Measurements from ENCODE around the gene LYPLA2.
"Not testable (repeated sequence)": the region's sequence is repeated elsewhere in the genome, so short reads cannot be mapped to it uniquely, and the experiment has no call there.

LYPLA2 gene

DNA sequence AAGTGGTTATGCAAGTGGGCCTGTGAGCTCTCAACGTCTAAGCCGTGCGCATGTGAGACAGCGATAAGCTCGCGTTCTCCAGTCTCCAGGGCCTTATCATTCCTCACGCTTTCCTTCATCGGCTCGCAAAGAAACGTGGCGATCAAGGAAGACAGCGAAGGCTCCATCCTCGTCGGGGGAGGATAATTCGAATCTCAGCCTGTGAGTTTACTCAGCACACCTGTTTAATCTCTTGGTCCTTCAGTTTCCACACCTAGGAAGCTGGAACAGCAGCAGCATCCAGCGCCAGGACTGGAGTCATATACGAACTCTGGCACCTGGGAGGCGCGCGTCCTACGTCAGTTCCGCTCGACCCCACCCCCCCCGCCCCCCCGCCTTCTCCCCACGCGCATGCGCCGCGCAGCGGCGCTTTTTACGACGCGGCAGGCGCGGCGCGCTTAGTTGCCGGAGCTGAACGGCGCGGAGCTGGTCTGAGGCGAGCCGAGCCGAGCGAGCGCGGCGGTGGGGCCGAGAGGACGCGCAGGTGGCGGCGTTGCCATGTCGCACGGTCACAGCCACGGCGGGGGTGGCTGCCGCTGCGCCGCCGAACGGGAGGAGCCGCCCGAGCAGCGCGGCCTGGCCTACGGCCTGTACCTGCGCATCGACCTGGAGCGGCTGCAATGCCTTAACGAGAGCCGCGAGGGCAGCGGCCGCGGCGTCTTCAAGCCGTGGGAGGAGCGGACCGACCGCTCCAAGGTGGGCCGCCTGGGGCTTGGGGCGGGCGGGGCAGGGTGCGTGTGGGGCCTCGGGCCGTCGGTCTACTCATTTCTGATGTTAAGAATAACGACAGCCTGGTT, 12.7 kb upstream of the LYPLA2 start, which contains the start of gene PITHD1:
Gene PITHD1 (plus strand): TSS at position 440 of the 836 bp plus-strand sequence. CDS start 98 bp downstream, at position 538.
- in situ Hi-C loops (cut with HindIII; ENCODE audit: low sequenced_read_pairs): no loop called here

DNA sequence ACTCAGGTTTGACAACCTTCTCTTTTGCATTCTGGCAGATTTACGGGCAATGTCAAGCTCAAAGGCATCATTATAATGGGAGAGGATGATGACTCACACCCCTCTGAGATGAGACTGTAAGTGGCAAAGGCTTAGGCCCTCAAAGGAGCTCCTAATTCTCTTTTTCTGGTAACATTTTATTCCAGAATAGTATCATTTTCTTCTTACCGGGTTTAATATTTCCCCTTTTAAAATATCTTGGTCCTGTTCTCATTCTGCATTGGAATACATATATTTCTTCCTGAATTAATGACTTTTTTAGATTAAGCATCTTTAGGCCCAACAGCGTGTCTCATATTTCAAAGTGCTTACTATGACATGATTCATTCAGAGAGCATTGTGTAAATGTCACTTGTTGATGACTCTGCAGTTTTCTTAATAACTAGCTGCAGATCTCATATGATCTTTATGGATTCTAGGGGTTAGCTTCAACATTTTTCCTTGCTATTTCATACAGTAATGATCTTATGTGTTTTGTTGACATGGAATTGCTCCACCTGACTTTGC, 11.0 kb upstream of the LYPLA2 start:
- in situ Hi-C loops (cut with HindIII; ENCODE audit: low sequenced_read_pairs): no loop called here

DNA sequence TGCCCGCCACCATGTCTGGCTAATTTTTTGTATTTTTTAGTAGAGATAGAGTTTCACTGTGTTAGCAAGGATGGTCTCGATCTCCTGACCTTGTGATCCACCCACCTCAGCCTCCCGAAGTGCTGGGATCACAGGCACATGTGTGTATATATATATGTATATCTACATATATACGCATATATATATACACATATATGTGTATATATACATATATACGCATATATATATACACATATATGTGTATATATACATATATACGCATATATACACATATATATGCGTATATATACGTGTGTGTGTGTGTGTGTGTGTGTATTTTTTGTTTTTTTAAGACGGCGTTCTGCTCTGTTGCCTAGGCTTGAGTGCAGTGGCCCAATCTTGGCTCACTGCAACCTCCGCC, 7.8 kb upstream of the LYPLA2 start:
- in situ Hi-C loops (cut with HindIII; ENCODE audit: low sequenced_read_pairs): not testable (repeated sequence)

DNA sequence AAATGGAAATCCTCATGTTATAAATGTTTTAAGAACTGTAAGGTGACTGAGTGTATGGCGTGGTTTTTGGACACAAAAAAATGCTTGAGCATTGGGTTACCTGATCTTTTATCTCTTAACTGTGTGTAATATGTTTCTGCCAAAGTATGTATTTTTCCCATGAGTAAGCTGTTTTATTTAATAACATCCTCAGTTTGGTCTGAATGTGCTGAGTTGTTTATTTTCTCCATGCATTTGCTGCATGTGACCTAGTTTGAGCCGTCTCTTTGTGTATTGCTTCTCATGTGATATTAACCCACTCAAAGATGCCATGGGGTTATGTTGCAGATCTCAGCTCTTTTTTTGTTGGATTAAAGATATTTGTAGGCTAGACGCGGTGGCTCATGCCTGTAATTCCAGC, 6.1 kb upstream of the LYPLA2 start:
- in situ Hi-C loops (cut with HindIII; ENCODE audit: low sequenced_read_pairs): no loop called here

DNA sequence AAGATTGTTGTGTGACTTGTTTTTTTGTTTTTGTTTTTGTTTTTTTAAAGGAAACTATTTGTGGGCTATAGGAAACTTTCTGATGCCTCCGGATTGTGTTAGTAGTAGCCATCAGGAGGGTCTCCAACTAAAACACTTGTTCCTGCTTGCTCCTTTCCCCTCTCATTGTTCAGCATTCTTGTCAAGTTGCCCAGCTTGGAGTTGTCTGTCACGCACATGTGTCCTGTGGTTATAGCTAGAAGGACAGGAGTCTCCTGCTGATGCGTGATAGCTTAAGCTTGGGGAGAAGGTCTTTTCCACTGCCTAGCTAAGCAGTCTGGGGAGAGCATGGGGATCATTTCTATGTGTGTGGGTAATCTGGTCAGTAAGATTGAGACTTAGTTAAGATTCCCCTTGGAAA, 3.2 kb upstream of the LYPLA2 start:
- in situ Hi-C loops (cut with HindIII; ENCODE audit: low sequenced_read_pairs): no loop called here

DNA sequence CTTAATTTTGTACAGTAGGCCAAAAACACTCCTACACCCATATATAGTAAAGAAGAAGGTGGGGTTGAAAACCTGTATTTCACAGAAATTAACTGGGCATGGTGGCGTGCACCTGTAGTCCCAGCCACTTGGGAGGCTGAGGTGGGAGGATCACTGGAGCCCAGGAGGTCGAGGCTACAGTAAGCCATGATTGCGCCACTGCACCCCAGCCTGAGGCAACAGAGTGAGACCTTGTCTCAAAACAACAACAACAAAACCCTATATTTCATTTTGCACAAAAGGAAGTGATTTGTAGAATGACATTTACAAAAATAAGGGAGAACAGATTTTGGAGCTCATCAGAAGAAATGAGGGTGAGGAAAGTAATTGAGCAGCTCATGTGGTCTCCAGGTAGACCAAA, 2.2 kb upstream of the LYPLA2 start:
- in situ Hi-C loops (cut with HindIII; ENCODE audit: low sequenced_read_pairs): no loop called here

DNA sequence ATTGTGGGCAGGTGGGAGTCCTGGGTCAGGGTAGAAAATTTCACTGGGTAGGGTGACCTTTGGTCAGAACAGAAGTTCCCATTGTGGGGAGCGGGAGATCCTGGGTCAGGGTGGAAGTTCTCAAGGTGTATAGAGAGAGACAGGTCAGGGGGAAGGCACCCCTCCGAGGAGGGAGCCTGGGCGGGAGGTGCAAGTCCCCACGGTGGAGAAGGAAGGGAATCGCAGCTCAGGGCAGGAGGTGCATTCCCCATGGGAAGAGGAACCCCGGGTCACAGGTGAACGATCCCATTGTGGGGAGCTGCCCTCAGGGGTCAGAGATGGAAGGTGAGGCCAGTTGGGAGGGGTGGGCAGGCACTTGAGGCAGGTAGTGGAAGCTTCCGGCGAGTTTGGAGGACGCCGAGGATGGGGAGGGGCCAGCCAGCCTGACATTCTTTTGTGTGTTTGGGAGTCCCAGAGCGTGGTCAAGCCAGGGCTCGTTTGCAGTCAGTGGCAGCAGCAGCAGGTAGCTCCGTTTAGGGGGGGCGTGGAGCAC, 637 bp downstream of the LYPLA2 start:
- in situ Hi-C loops (cut with HindIII; ENCODE audit: low sequenced_read_pairs): no loop called here

DNA sequence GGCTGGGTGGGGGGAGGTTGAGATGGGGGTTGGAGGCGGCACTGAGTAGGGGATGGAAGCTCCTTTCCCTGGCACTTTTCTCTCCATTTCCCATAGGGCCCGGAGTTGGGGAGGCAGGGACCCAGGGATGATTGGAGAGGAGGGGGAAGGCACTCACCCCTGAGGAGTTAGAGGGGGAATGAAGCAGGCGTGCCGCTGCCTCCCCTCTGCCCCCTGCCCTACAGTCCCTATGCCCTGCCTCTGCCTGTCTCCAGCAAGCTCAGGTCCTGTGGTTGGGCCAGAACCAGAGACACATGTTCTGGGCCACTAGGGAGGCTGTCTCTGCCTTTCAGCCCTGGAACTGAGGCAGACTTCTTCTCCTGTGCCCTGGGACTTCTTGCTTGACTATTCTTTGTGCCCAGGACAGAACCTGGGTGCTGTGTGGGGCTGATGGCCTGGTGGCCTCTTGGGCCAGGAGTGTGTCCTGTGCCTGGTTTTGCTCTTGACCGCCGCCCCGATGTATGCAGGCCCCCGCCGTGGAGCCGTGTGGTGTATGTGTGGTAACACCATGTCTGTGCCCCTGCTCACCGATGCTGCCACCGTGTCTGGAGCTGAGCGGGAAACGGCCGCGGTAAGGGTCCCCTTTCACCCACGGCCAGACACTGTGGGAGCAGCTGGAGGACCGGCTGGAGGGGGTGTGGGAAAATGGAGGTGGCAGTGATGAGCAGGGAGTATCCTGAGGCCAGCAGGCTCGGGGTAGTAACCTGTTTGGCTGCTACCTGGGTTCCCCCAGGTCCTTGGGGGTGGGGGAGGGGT, 1.4 kb downstream of the LYPLA2 start:
- in situ Hi-C loops (cut with HindIII; ENCODE audit: low sequenced_read_pairs): no loop called here

DNA sequence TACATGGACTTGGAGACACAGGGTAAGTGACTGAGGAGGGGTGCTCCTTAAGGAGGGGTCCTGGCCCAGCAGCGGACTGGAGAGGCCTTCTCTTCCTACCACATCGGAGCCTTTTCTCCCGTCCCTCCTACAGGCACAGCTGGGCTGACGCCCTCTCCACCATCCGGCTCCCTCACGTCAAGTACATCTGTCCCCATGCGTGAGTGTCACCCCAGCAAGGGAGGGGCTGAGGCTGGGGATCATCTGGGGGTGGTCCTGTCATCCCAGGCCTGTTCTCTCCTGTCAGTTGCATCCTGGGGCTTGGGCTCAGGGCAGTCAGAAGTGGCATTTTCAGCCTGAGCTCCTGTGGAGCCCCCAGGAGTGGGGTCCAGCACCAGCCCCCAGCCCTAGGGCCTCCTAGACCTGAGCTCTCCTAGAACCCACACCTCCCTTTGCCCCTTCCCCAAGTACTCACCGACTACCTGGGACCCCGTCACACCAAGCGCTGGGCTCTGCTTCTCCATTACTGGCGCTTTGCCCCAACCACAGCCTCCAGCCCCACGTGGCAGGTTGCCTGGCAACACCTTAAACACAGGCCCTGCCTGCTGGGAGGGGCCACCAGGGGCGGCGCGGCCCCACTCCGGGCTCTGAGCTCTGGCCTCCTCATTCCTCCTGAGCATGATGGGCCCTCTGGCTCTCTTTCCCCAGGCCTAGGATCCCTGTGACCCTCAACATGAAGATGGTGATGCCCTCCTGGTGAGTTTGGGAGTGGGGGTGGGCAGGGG, 2.3 kb downstream of the LYPLA2 start:
- in situ Hi-C loops (cut with HindIII; ENCODE audit: low sequenced_read_pairs): no loop called here

DNA sequence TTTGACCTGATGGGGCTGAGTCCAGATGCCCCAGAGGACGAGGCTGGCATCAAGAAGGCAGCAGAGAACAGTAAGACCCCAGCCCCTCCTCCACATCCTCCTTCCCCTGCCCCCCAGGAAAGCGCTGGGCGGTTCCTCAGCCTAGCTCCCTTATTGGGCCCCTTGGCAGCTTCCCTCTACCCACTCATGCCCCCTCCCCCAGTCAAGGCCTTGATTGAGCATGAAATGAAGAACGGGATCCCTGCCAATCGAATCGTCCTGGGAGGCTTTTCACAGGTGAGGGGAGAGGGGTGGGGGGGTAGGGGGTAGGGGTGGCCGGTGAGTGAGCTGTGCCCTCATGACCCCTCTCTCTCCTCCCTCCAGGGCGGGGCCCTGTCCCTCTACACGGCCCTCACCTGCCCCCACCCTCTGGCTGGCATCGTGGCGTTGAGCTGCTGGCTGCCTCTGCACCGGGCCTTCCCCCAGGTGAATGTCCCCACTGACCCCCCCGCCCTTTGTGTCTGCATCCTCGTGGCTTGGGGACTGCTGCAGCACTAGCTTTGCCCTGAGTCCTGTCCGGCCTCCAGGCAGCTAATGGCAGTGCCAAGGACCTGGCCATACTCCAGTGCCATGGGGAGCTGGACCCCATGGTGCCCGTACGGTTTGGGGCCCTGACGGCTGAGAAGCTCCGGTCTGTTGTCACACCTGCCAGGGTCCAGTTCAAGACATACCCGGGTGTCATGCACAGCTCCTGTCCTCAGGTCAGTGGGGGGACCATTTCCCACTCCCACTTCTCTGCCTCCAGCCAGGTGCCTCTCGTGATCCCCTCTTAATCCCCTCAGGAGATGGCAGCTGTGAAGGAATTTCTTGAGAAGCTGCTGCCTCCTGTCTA, 3.2 kb downstream of the LYPLA2 start:
- in situ Hi-C loops (cut with HindIII; ENCODE audit: low sequenced_read_pairs): no loop called here

DNA sequence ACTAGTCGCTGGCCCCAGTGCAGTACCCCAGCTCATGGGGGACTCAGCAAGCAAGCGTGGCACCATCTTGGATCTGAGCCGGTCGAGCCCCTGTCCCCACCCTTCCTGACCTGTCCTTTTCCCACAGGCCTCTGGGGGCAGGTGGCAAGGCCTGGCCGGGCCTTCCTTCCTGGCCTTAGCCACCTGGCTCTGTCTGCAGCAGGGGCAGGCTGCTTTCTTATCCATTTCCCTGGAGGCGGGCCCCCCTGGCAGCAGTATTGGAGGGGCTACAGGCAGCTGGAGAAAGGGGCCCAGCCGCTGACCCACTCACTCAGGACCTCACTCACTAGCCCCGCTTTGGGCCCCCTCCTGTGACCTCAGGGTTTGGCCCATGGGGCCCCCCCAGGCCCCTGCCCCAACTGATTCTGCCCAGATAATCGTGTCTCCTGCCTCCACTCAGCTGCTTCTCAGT, 3.8 kb downstream of the LYPLA2 start:
- in situ Hi-C loops (cut with HindIII; ENCODE audit: low sequenced_read_pairs): not testable (repeated sequence)

DNA sequence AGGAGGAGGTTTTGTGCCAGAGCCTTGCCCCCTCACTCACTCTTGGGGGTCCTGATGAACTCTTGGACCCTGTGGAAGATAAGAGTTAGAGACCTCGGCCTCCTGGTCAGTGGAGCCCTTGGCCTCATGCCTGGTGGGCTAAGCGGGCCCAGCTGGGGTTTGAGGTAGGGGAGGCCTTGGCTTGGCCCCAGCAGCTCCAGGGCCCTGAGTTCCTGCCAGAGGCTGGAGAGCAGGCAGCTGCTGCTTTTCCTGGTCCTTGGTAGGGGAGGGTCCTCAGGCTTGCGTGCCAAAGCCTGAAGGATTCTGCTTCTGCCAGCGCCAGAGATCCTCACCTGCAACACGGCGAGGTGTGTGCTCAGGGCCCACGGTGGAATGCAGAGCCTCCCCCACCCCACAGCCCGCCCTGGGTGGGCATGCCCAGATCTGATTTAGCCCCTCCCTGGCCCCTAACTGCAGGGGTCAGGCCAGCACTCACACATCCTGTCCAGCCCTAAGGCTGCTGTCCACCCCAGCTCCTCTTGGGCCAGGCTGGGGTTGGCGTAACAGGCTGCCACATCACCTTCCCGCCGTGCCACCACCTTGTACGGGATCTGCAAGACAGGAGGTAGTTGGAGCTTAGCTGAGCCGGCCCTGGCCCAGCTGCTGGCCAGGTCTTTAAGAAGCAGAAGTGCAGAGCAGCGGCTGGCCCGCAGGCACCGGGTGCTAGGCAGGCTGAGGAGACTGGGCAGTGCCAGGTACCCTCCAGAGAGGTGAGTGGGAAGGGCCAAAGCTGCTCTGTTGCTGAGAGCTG, 4.9 kb downstream of the LYPLA2 start:
- in situ Hi-C loops (cut with HindIII; ENCODE audit: low sequenced_read_pairs): no loop called here

DNA sequence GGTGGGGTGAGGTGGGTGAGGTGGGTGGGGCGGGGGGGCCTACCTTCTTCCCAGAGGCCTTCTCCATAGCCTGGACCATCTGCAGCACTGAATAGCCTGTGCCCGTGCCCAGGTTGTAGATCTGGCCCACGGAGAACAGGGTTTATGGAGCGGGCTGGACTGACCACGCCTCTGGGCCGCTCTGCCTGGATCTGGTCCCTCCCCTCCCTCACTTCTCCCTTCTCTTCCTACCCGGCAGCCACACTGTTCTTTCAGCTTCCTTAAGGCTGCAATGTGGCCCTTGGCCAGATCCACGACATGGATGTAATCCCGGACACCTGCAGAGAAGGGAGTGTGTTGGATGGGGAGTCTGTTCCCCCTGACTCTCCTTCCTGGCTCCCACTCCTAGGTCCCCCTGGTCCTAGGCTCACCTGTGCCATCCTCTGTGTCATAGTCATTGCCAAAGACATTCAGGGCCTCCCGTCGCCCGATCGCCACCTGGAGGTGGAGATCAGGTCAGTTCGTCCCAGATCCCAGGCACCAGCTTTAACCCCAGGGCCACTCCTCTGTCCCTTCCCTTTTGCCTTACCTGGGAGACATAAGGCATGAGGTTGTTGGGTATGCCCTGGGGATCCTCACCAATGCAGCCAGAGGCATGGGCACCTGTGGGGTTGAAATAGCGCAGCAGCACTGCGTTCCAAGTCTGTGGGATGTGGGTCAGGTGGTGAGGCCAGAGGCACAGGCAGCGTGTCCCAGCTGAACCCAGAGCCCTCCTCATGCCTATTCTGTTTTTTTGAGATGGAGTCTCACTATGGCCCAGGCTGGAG, 5.7 kb downstream of the LYPLA2 start:
- in situ Hi-C loops (cut with HindIII; ENCODE audit: low sequenced_read_pairs): no loop called here

DNA sequence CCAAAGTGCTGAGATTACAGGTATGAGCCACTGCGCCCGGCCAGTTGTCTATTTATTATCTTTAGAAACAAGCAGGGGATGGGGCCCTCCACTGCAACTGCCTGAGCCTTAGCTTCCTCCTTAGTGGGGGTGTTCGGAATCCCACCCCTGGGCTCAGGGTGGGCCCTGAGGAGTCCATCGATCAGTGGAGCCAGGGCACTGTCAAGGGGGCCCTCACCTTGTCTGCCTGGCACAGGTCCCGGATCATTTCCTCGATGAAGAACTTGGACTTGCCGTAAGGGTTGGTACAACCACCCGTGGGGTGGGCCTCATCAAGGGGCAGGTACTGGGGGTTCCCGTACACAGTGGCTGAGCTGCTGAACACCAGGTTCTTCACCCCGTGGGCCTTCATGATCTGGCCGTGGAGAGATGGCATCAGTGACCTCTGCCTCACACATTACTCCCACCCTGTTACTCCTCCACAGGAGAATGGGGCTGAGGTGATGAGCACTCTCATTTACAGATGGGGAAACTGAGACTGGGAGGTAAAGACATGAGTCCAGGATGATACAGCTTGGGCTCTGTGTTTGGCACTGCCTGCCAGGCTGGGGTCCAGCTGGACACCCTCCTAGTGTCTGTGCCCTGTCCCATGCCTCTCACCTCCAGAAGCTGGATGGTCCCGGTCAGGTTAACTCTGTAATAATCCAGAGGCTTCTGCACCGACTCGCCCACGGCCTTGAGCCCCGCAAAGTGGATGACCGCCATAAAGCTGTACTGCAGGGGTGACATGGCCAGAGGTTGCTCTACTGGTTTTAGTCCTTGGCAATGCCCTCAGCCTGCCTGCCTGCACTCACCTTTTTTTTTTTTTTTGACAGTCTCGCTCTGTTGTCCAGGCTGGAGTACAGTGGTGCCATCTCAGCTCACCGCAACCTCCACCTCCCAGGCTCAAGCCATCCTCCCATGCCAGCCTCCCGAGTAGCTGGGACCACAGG, 6.8 kb downstream of the LYPLA2 start:
- in situ Hi-C loops (cut with HindIII; ENCODE audit: low sequenced_read_pairs): no loop called here

DNA sequence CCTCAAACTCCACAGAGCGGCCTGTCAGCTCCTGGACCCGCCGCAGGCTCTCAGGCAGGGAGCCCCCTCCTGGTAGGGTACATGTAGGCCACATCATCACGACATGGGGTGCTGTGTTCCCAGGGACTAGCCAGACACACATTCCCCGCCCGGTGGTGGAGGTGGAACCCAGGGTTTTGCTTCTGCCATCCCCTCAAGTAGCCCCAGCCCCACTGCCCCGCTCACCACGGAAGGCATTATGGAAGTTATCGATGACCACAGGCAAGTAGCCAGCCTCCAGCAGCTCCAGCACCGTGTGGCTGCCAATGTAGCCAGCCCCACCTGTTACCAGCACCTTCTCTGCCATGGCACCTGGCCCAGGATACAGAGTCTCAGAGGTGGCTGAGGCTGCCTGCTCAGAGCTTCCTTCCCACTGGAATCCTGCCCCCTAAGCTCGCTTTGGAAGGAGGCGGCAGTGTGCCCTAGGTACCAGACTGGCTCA, 7.8 kb downstream of the LYPLA2 start:
- in situ Hi-C loops (cut with HindIII; ENCODE audit: low sequenced_read_pairs): no loop called here

DNA sequence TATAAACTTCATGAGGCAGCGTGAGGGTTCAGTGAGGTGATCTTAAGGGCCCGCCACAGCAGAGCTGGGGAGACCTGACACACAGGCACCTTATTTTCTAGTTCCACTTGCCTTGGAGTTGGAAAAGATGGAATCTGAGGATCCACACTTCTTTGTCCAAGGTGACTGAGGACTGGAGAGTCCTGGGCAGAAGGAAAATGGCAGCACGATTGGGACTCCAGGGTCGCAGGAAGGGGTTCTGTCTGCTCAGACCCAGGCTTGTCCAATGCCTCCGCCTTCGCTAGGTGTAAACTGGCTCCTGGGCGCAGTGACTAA, 8.3 kb downstream of the LYPLA2 start:
- in situ Hi-C loops (cut with HindIII; ENCODE audit: low sequenced_read_pairs): no loop called here
